Measurements from ENCODE around the gene MKX. TPM values are rescaled to one million over a fixed set of nuclear protein-coding genes. Genes with fewer than 3 reads are reported as not detected.

MKX gene
- total and polyA plus RNA-seq, 9 of the 15 experiments (the other 6 are each of a cell fraction or from before 2014, with no cell fraction given): 0.07 TPM; not detected in 7

DNA sequence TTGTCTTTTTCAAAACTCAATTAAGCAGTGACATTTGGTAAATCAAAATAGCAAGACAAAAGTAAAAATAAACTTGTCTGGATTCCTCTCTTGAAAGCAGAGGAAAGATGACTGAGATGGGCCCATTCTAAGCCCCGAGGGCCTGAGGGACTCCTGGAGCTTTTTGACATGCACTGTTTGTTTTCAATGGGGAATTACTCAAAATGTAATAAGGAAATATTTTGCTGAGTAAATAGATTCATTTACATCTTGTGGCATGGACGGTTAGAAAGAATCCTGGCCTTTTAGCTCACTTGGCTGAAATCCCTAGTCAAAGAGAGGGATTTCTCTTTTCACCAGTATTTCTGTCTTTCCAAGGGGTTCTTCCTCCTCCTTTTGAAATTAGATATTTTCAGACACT is 108.0 kb downstream of the MKX start:
- Histone ChIP-seq H3K79me2 (ENCODE audit: control insufficient read depth, insufficient read depth, low read length) (no peaks in the 10 kb centered on the region), H3K9me1 (ENCODE audit: control insufficient read depth, insufficient read depth, low read length) (no peaks in the 10 kb centered on the region), H3K4me3 (no peak overlapping the region), H3K27me3 (ENCODE audit: control insufficient read depth in 2 of 2, insufficient read depth in 2 of 2, low read length in 2 of 2) (no peaks in the 10 kb centered on the region), H4K20me1 (replicated peaks; ENCODE audit: control insufficient read depth, insufficient read depth, low read length) (no peaks in the 10 kb centered on the region), H3K9me3 (replicated peaks; ENCODE audit: control insufficient read depth, insufficient read depth, low read depth, low read length) (no peaks in the 10 kb centered on the region), H3K4me1 (replicated peaks in 1 of 2; ENCODE audit: control insufficient read depth in 2 of 2, insufficient read depth in 2 of 2, low read length in 2 of 2) (no peaks in the 10 kb centered on the region), H3K36me3 (ENCODE audit: control insufficient read depth, insufficient read depth, low read length) (no peaks in the 10 kb centered on the region), H3K9ac (ENCODE audit: insufficient read depth in 1 of 2, low read depth in 2 of 2, low read length in 2 of 2) (no peak overlapping the region), H3K4me2 (ENCODE audit: insufficient read depth, low read length) (no peak overlapping the region), H3K27ac (ENCODE audit: extremely low read depth, low read depth, low read length) (no peak overlapping the region), H2AFZ (ENCODE audit: low read depth, low read length) (no peak overlapping the region)
- no peak for FAIRE-seq
- 0% methylated on average over 2 of the region's 2 CpGs for WGBS (ENCODE audit: insufficient coverage, low coverage, missing lambda C conversion rate)
- no peak for ATAC-seq
- CTCF ChIA-PET (ENCODE audit: low intra/inter-chr PET ratio): interaction anchor here (0.7 kb wide), 1 partner anchor 424 kb away, joined by 4 read pairs; no protein-coding TSS in a partner anchor
- no peak for DNase-seq (ENCODE audit: extremely low read depth in 1 of 4, low spot score in 3 of 4)
- in situ Hi-C loops (cut with MboI) (no loop called here), intact Hi-C loops (cut with micrococcal nuclease) (no loop called here)
- BruUV-seq (replicated peaks): no TSS peak
- TF ChIP-seq ZNF24 (IDR thresholded peaks at IDR 0.05): no peak
- no peak for TF ChIP-seq ELF4 (CRISPR knock-in tag; IDR thresholded peaks at IDR 0.05)
- no peak for TF ChIP-seq MTA1 (IDR thresholded peaks at IDR 0.05; ENCODE audit: borderline replicate concordance)
- TF ChIP-seq ETV5 (CRISPR knock-in tag; IDR thresholded peaks at IDR 0.05; ENCODE audit: low read depth): no peak
- TF ChIP-seq POLR2H (tag; IDR thresholded peaks at IDR 0.05; ENCODE audit: low read depth): no peak
- TF ChIP-seq, protein P1, sequence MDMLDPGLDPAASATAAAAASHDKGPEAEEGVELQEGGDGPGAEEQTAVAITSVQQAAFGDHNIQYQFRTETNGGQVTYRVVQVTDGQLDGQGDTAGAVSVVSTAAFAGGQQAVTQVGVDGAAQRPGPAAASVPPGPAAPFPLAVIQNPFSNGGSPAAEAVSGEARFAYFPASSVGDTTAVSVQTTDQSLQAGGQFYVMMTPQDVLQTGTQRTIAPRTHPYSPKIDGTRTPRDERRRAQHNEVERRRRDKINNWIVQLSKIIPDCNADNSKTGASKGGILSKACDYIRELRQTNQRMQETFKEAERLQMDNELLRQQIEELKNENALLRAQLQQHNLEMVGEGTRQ (CRISPR knock-in tag; IDR thresholded peaks at IDR 0.05): no peak
- TF ChIP-seq, protein P2, sequence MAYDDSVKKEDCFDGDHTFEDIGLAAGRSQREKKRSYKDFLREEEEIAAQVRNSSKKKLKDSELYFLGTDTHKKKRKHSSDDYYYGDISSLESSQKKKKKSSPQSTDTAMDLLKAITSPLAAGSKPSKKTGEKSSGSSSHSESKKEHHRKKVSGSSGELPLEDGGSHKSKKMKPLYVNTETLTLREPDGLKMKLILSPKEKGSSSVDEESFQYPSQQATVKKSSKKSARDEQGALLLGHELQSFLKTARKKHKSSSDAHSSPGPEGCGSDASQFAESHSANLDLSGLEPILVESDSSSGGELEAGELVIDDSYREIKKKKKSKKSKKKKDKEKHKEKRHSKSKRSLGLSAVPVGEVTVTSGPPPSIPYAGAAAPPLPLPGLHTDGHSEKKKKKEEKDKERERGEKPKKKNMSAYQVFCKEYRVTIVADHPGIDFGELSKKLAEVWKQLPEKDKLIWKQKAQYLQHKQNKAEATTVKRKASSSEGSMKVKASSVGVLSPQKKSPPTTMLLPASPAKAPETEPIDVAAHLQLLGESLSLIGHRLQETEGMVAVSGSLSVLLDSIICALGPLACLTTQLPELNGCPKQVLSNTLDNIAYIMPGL (CRISPR knock-in tag; IDR thresholded peaks at IDR 0.05): no peak
- TF ChIP-seq, protein P3, sequence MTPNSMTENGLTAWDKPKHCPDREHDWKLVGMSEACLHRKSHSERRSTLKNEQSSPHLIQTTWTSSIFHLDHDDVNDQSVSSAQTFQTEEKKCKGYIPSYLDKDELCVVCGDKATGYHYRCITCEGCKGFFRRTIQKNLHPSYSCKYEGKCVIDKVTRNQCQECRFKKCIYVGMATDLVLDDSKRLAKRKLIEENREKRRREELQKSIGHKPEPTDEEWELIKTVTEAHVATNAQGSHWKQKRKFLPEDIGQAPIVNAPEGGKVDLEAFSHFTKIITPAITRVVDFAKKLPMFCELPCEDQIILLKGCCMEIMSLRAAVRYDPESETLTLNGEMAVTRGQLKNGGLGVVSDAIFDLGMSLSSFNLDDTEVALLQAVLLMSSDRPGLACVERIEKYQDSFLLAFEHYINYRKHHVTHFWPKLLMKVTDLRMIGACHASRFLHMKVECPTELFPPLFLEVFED (CRISPR knock-in tag; conservative IDR thresholded peaks at IDR 0.05): no peak
- TF ChIP-seq HCFC1 (IDR thresholded peaks at IDR 0.05; ENCODE audit: low read depth, low read length): no peak
- no peak for TF ChIP-seq ZNF217 (CRISPR knock-in tag; IDR thresholded peaks at IDR 0.05)
- no peak for TF ChIP-seq NFXL1 (CRISPR knock-in tag; IDR thresholded peaks at IDR 0.05)
- TF ChIP-seq FOXA3 (CRISPR knock-in tag; conservative IDR thresholded peaks at IDR 0.05 in 1 of 2, IDR thresholded peaks at IDR 0.05 in 1 of 2): no peak
- no peak for TF ChIP-seq ZNF699 (CRISPR knock-in tag; IDR thresholded peaks at IDR 0.05; ENCODE audit: insufficient replicate concordance)
- no peak for TF ChIP-seq POLR3G (IDR thresholded peaks at IDR 0.05; ENCODE audit: extremely low read depth, insufficient read length, insufficient replicate concordance)
- no peak for TF ChIP-seq KDM1A (IDR thresholded peaks at IDR 0.05)
- POLR2A ChIA-PET: no interaction called here
